Immature natural killer cell (primary cell): ENCODE data around the gene ZNF692. TPM values are rescaled to one million over a fixed set of nuclear protein-coding genes. Genes with fewer than 3 reads are reported as not detected.
A peak's percentile ranks its signal among the peaks of the same experiment; 100 is the strongest.

Source experiments
- DNase-seq, 3 donors: peaks; one replicate each; pipeline ENCODE4 v3.0.0; 2022; ENCODE audit warnings: mixed read lengths in 1 of 3
- H3K27ac Mint-ChIP-seq, 6 donors: one replicate each; pipeline ENCODE4 v1.8.0; 2020; ENCODE audit warnings: mixed read lengths in 6 of 6, mild to moderate bottlenecking in 5 of 6, inconsistent platforms in 4 of 6, moderate library complexity in 3 of 6
- H3K27me3 Mint-ChIP-seq, 3 donors: one replicate each; pipeline ENCODE4 v1.8.0; 2020 to 2021; ENCODE audit warnings: low read depth in 3 of 3, mild to moderate bottlenecking in 3 of 3, mixed read lengths in 3 of 3, moderate library complexity in 3 of 3, inconsistent platforms in 1 of 3
- H3K36me3 Mint-ChIP-seq, 3 donors: one replicate each; pipeline ENCODE4 v1.8.0; 2020; ENCODE audit warnings: mixed read lengths in 3 of 3, inconsistent platforms in 2 of 3, mild to moderate bottlenecking in 2 of 3
- H3K4me1 Mint-ChIP-seq, 2 donors: one replicate each; pipeline ENCODE4 v1.8.0; 2020; ENCODE audit warnings: inconsistent platforms in 2 of 2, mild to moderate bottlenecking in 2 of 2, mixed read lengths in 2 of 2, moderate library complexity in 1 of 2
- H3K4me3 Mint-ChIP-seq, 5 donors: one replicate each; pipeline ENCODE4 v1.8.0; 2020; ENCODE audit warnings: mild to moderate bottlenecking in 5 of 5, mixed read lengths in 5 of 5, inconsistent platforms in 3 of 5, moderate library complexity in 3 of 5
- H3K9me3 Mint-ChIP-seq, 6 donors: one replicate each; pipeline ENCODE4 v1.8.0; 2020; ENCODE audit warnings: mild to moderate bottlenecking in 6 of 6, mixed read lengths in 6 of 6, inconsistent platforms in 4 of 6, moderate library complexity in 3 of 6
- polyA plus RNA-seq, 3 donors: library from polyadenylated mRNA; unstranded; fragments of 300-500 nt; fragmentation: Illumina TruSeq; gene quantifications; one replicate each; pipeline ENCODE4 v1.2.3, GENCODE V29; 2021

Gene ZNF692
- 10 to 100 TPM in 1 of 3 donors, 1 to 10 TPM in 2; 5.5 to 11.0 (median 7.7) TPM for polyA plus RNA-seq

GRCh38 chr1:248858891-248859889 is at the start of gene ZNF692:
Gene ZNF692, minus strand, starts transcription at chr1:248859085. Its CDS starts 776 bp downstream, at chr1:248858309.
- Mint-ChIP-seq H3K4me3 (peak within 1 kb of the TSS; percentile 81 to 96 (median 88)), H3K4me1 (peaks cover 46 to 61% of the 10 kb centered on the region in 2 donors), H3K9me3 (no peaks in the 10 kb centered on the region), H3K27me3 (peaks cover 12 to 20% (median 18%) of the 10 kb centered on the region in 3 donors), H3K36me3 (no peaks in the 10 kb centered on the region), H3K27ac (peak within 1 kb of the TSS; percentile 91 to 99 (median 96))
- peak; percentile 97 for DNase-seq

GRCh38 chr1:248906753-248907661 is 48.1 kb upstream of the ZNF692 start:
- peaks cover 37 to 52% of the 10 kb centered on the region in 2 donors for H3K4me1 Mint-ChIP-seq
- peaks cover 0 to 7% (median 0%) of the 10 kb centered on the region in 3 donors for H3K36me3 Mint-ChIP-seq
- peak overlapping the region; percentile 97 to 100 (median 99) for H3K27ac Mint-ChIP-seq
- H3K27me3 Mint-ChIP-seq, result peaks cover 0 to 9% (median 3%) of the 10 kb centered on the region in 3 donors
- peak overlapping the region; percentile 92 to 98 (median 96) for H3K4me3 Mint-ChIP-seq
- no peak for DNase-seq
- H3K9me3 Mint-ChIP-seq, result no peaks in the 10 kb centered on the region

- H3K4me3 Mint-ChIP-seq, result peak within 1 kb of the TSS; percentile 92 to 98 (median 98)
- DNase-seq, result peak; percentile 94 to 95 (median 94)
- peak within 1 kb of the TSS; percentile 97 to 100 (median 99) for H3K27ac Mint-ChIP-seq
- peaks cover 0 to 7% (median 0%) of the 10 kb centered on the region in 3 donors for H3K36me3 Mint-ChIP-seq
- H3K27me3 Mint-ChIP-seq, result peaks cover 0 to 9% (median 6%) of the 10 kb centered on the region in 3 donors
- H3K9me3 Mint-ChIP-seq, result no peaks in the 10 kb centered on the region
- peaks cover 37 to 52% of the 10 kb centered on the region in 2 donors for H3K4me1 Mint-ChIP-seq
Observed at GRCh38 chr1:248906009-248906752, 47.3 kb upstream of the ZNF692 start, which contains the start of gene PGBD2. Gene PGBD2, plus strand, starts transcription at chr1:248906235. Its CDS starts 7,628 bp downstream, at chr1:248913863.

- Mint-ChIP-seq H3K9me3 (no peaks in the 10 kb centered on the region), H3K27me3 (peaks cover 0 to 9% (median 6%) of the 10 kb centered on the region in 3 donors), H3K4me3 (peak overlapping the region; percentile 86 to 98 (median 98)), H3K4me1 (peaks cover 37 to 52% of the 10 kb centered on the region in 2 donors), H3K36me3 (peaks cover 0 to 7% (median 0%) of the 10 kb centered on the region in 3 donors), H3K27ac (peak overlapping the region; percentile 97 to 99 (median 98))
- DNase-seq, result no peak
Observed at GRCh38 chr1:248905662-248906008, 46.8 kb upstream of the ZNF692 start.

- Mint-ChIP-seq H3K4me3 (peak overlapping the region in 2 of 5 donors; percentile 95 to 98), H3K4me1 (peaks cover 35 to 47% of the 10 kb centered on the region in 2 donors), H3K9me3 (no peaks in the 10 kb centered on the region), H3K27ac (peak overlapping the region in 5 of 6 donors; percentile 20 to 99 (median 97)), H3K36me3 (peaks cover 0 to 7% (median 0%) of the 10 kb centered on the region in 3 donors), H3K27me3 (peaks cover 0 to 9% (median 6%) of the 10 kb centered on the region in 3 donors)
- DNase-seq, result no peak
Observed at GRCh38 chr1:248904437-248905216, 45.7 kb upstream of the ZNF692 start.

- Mint-ChIP-seq H3K4me1 (peaks cover 10 to 17% of the 10 kb centered on the region in 2 donors), H3K36me3 (no peaks in the 10 kb centered on the region), H3K27me3 (peaks cover 4 to 16% (median 6%) of the 10 kb centered on the region in 3 donors), H3K9me3 (no peaks in the 10 kb centered on the region), H3K4me3 (no peak overlapping the region), H3K27ac (no peak overlapping the region)
- no peak for DNase-seq
Observed at GRCh38 chr1:248901578-248901977, 42.7 kb upstream of the ZNF692 start.

- Mint-ChIP-seq H3K27me3 (peaks cover 5 to 13% (median 5%) of the 10 kb centered on the region in 3 donors), H3K4me3 (no peak overlapping the region), H3K9me3 (no peaks in the 10 kb centered on the region), H3K4me1 (peaks cover 5 to 7% of the 10 kb centered on the region in 2 donors), H3K27ac (no peak overlapping the region), H3K36me3 (no peaks in the 10 kb centered on the region)
- no peak for DNase-seq
Observed at GRCh38 chr1:248900637-248901036, 41.8 kb upstream of the ZNF692 start.

- H3K4me3 Mint-ChIP-seq, result no peak overlapping the region
- no peak overlapping the region for H3K27ac Mint-ChIP-seq
- no peaks in the 10 kb centered on the region for H3K4me1 Mint-ChIP-seq
- no peak for DNase-seq
- no peaks in the 10 kb centered on the region for H3K36me3 Mint-ChIP-seq
- H3K27me3 Mint-ChIP-seq, result peaks cover 5 to 22% (median 6%) of the 10 kb centered on the region in 3 donors
- no peaks in the 10 kb centered on the region for H3K9me3 Mint-ChIP-seq
Observed at GRCh38 chr1:248897412-248898337, 38.8 kb upstream of the ZNF692 start.

- Mint-ChIP-seq H3K36me3 (no peaks in the 10 kb centered on the region), H3K9me3 (no peaks in the 10 kb centered on the region), H3K27me3 (peaks cover 5 to 22% (median 6%) of the 10 kb centered on the region in 3 donors), H3K4me3 (no peak overlapping the region), H3K4me1 (no peaks in the 10 kb centered on the region), H3K27ac (no peak overlapping the region)
- DNase-seq, result no peak
Observed at GRCh38 chr1:248894837-248895236, 36.0 kb upstream of the ZNF692 start.

GRCh38 chr1:248892590-248892989 is 33.7 kb upstream of the ZNF692 start:
- no peaks in the 10 kb centered on the region for H3K36me3 Mint-ChIP-seq
- no peaks in the 10 kb centered on the region for H3K4me1 Mint-ChIP-seq
- no peak for DNase-seq
- H3K9me3 Mint-ChIP-seq, result no peaks in the 10 kb centered on the region
- H3K4me3 Mint-ChIP-seq, result no peak overlapping the region
- H3K27ac Mint-ChIP-seq, result no peak overlapping the region
- peaks cover 5 to 14% (median 7%) of the 10 kb centered on the region in 3 donors for H3K27me3 Mint-ChIP-seq

GRCh38 chr1:248891758-248892157 is 32.9 kb upstream of the ZNF692 start:
- H3K4me1 Mint-ChIP-seq, result no peaks in the 10 kb centered on the region
- no peaks in the 10 kb centered on the region for H3K36me3 Mint-ChIP-seq
- no peak overlapping the region for H3K27ac Mint-ChIP-seq
- H3K27me3 Mint-ChIP-seq, result peaks cover 4 to 14% (median 5%) of the 10 kb centered on the region in 3 donors
- DNase-seq, result no peak
- no peak overlapping the region for H3K4me3 Mint-ChIP-seq
- no peaks in the 10 kb centered on the region for H3K9me3 Mint-ChIP-seq
